Retina (tissue), 1 donor: ENCODE measurements around the gene BSCL2.
"Not testable (repeated sequence)": the region's sequence is repeated elsewhere in the genome, so short reads cannot be mapped to it uniquely, and the experiment has no call there.

Experiments
- DNase-seq: peaks from one replicate; pipeline ENCODE4 v3.0.0-alpha.2; 2016

BSCL2 gene

DNA sequence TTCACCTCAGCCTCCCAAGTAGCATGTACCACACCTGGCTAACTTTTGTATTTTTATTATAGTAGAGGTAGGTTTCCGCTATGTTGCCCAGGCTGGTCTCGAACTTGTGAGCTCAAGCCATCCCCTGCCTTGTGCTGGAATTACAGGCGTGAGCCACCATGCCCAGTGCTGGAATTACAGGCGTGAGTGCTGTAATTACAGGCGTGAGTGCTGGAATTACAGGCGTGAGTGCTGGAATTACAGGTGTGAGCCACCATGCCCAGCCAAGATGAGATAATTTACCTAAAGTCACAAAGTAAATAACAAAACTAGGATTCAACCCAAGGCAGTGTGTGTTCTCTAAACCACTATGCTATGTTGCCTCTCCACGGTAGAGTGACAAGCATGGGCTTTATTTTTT, 24.7 kb downstream of the BSCL2 start:
- no peak for DNase-seq

DNA sequence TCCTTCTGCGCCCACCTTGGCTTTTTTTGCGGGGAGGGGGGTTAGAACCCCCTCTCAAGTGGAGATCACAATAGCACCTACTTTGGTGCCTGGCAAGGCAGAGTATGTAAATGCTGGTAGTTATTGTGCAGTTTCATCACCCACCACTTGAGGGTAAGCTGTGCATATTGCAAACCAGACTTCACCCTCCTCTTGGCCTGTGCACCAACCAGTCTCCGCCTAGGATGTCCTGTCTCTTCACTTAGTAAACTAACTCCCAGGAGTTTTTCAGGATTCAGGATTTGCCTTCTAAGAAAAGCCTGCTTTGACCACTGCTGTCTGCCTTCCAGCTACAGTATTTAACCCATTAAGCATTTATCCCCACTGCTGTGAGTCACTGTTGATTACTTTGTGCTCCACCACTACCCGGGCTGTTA, 26.4 kb downstream of the BSCL2 start:
- DNase-seq = no peak

- DNase-seq = peak; percentile 92
These were observed 28.2 kb downstream of the BSCL2 start, which contains the start of gene UBXN1 for GRCh38 chr11:62678770-62679696. Gene UBXN1 (minus strand): TSS chr11:62679073. CDS start chr11:62678923, 150 bp downstream.

DNA sequence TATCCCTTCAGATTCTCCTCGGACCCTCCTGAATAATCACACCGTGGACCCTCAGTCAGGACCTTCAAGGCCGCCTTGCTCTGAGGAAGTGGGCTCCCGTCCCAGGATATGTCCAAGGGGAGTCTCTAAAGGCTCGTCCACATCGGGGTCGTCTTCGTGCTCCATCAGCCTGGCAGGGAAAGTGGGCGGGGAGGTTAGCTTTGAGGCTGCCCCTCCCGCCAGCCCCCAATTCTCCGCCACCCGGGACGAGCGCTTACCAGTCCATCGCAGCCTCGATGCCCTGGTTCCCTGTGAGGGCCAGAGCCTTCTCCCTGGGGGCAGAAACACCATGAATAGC, 28.8 kb downstream of the BSCL2 start:
- no peak for DNase-seq

DNA sequence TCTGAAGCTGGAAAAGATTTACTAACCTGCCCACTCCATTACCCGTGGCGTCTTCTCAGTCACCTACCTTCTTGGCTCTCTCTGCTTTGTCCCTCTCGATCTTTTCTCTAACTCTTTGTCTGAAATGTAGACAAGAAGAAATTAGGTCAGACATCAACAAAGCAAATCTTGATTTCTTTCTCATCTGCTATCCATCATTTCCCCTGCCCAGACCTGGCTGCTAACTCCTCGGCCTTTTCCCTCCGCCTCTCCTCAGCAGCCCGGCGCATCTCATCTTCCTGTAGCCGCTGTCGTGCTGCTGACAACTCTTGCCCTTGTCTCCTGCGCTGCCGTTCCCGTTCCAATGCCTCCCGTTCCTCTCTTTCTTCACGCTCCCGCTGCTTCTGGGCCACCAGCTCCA, 29.5 kb downstream of the BSCL2 start:
- DNase-seq = no peak

- DNase-seq = no peak
These were observed 30.1 kb downstream of the BSCL2 start for GRCh38 chr11:62677156-62677555.

DNA sequence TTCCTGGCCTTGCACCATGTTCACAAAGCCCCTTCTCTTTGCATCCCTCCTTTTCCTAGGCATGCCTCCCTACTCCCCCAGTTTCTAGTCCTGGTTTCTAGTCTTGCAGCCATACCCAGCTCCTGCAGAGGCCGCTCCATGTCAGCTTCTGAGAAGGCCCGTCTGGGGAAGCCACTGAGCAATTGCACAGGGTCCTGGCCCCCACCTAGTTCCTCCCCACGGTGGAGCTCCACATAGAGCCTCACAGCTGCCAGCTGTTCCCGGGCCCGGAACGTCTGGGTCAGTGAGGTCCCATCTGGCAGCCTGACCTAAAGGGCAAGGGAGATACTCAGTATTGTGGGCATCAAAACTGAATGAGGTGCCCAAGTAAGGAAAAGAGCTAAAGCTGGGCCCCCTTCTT, 30.5 kb downstream of the BSCL2 start:
- no peak for DNase-seq

DNA sequence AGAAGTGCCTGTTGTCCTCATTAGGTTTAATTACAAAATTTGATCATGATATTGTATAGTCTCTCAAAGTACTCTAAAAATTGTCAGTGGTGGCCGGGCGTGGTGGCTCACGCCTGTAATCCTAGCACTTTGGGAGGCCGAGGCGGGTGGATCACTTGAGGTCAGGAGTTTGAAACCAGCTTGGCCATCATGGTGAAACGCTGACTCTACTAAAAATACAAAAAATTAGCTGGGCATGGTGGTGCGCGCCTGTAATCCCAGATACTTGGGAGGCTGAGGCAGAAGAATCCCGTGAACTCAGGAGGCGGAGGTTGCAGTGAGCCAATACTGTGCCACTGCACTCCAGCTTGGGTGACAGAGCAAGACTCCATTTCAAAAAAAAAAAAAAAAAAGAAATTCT, 31.8 kb downstream of the BSCL2 start:
- DNase-seq = not testable (repeated sequence)

- no peak for DNase-seq
These were observed 34.1 kb downstream of the BSCL2 start for GRCh38 chr11:62673196-62673525.

- DNase-seq = peak; percentile 97
These were observed 35.4 kb downstream of the BSCL2 start, which contains the start of the genes LBHD1 and UQCC3 for GRCh38 chr11:62671608-62672389. Gene LBHD1 (minus strand): TSS chr11:62672267. CDS start chr11:62670031, 2,236 bp downstream. Gene UQCC3 (plus strand): TSS chr11:62671673. CDS start chr11:62671746, 73 bp downstream.

GRCh38 chr11:62671236-62671607, 36.0 kb downstream of the BSCL2 start:
- no peak for DNase-seq

DNA sequence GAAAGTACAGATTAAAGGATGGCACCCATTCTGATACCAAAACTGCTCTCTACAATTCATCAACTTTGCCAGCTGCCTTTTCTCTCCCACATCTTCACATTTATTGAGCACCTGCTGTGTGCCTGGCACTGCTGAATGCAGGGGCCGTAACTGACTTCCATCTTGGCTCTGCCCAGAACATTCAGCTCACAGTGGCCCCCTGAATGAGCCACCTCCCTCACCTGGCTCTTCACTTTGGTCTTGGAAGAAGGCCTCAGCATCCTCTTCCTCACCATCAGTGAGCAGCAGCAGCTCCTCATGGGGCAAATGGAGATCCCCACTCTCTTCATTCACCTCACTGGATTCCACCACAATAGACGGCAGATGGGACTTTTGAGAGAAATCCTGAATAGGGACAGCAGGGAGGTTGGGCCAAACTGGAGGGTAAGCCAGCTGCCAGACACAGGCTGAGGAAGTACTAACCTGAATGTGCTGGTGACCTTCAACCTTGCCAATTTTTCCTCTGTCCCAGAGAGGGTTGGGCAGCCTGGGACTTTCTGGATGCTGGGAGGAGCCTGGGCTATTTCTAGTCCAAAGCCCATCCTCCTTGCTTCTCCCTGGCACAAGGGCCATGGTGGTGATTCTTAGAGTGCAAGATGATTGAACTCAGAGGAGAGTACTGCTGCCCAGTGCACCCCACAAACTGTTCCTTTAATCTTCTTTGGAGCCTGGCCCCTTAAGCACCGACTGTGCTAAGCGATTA, 37.6 kb downstream of the BSCL2 start:
- DNase-seq = no peak

DNA sequence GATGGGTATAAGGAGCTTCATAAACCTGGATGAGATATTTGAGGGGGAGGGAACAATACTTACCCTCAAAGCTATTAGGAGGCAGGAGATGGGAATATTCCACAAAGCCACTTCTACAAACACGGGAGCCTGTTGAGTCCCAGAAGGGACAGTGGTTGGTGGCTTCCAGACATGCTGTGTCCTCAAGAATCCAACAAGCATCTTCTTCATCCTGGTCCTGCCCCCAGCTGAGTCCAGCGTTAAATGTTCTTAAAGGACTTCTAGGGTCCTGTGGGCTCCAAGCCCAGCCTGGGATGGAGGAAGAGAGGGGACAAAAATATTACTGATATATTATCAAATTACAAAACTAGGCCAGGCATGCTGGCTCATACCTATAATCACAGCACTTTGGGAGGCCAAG, 39.8 kb downstream of the BSCL2 start:
- DNase-seq = no peak

DNA sequence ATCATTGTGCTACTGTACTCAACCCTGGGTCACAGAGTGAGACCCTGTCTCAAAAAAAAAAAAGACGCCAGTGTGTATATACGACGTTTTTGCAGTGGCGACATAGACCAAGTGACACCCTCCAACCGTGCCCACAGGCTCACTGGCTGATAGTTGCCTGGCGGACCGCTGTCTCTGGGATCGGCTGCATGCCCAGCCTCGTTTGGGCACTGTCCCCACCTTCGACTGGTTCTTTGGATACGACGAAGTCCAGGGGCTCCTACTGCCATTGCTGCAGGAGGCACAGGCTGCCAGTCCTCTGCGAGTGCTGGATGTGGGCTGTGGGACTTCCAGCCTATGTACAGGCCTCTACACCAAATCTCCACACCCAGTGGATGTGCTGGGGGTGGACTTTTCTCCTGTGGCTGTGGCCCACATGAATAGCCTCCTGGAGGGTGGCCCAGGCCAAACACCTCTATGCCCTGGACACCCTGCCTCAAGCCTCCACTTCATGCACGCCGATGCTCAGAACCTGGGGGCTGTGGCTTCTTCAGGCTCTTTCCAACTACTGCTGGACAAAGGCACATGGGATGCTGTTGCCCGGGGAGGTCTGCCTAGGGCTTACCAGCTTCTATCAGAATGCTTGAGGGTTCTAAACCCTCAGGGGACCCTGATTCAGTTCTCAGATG, 40.8 kb downstream of the BSCL2 start:
- no peak for DNase-seq

- DNase-seq = no peak
These were observed 41.5 kb downstream of the BSCL2 start for GRCh38 chr11:62665599-62666258.

DNA sequence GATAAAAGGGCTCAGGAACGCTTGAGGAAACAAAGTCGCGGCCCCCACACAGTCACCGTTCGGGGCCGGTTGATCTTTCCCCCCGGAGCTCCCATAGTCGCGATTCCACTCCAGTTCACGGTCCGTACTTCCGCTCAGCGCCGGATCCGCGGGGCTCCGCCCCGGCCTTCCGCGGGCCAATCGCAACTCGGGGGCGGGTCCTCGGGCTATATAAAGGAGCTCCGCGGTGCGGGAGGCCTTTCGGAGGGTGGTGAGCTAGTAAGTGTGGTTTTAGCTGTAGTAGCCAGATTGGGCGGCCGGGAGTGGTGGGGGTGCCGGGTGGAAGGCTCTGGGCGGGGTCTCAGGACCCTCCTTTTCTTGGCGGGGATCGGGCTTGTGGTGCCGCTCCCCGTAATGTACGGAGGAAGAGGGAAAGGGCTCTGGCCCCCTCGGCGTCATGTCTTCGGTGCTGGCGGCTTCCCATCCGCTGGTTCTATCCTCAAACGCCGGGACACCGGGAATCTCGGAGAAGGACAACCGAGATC, 42.1 kb downstream of the BSCL2 start, which contains the start of the genes C11orf98 and CSKMT:
Gene C11orf98, minus strand, starts transcription at position 136 of the 524 bp plus-strand sequence. Its CDS starts 41 bp downstream, at position 95.
Gene CSKMT, plus strand, starts transcription at position 238 of the 524 bp plus-strand sequence. CDS start 568 bp downstream, outside the sequence.
- peak; percentile 97 for DNase-seq

- no peak for DNase-seq
These were observed 42.7 kb downstream of the BSCL2 start for GRCh38 chr11:62664405-62665074.

DNA sequence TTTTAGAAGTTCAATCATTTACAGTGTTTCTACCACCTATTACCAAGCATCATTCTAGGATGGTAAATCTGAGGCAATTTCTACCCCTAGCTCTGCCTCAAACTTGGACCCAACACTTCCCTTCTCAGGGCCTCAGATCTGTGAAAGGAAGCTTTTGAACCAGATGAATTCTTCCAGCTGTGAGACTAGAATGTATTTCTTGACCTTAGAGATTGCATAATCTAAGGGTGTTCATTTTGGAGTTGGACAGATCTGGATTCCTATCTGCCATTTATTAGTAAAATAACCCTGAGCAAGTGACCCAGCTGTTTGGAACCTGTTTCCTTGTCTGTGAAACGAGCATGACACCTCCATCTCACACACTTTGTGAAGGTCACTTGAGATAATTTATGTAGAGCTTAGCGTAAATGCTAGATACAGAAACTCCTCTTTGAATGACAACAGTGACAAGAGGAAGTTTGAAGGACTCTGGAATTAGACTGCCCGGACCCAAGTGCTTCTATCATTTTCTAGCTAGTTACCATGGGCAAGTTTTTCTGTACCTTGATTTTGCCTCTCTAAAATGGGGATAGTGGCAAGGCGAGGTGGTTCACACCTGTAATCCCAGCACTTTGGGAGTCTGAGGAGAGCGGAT, 50.3 kb downstream of the BSCL2 start:
- no peak for DNase-seq

DNA sequence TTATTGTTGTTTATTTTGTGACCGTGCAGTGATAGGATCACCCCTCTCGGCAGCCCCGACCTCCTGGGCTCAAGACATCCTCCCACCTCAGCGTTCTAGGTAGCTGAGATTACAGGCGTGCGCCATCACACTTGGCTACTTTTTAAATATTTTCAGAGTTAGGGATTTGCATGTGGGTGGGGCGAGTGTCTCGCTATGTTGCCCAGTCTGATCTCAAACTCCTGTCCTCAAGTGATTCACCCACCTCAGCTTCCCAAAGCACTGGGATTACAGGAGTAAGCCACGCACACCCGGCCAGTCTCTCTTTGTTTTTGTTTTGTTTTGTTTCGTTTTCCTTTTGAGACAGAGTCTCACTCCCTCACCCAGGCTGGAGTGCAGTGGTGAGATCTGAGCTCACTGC, 52.9 kb downstream of the BSCL2 start:
- no peak for DNase-seq
